ENCODE data around the gene SLC22A4. TPM values are rescaled to one million over a fixed set of nuclear protein-coding genes. Genes with fewer than 3 reads are reported as not detected.

SLC22A4 gene
- total RNA-seq, 1 experiment from 2014 or later: 1.5 TPM

DNA sequence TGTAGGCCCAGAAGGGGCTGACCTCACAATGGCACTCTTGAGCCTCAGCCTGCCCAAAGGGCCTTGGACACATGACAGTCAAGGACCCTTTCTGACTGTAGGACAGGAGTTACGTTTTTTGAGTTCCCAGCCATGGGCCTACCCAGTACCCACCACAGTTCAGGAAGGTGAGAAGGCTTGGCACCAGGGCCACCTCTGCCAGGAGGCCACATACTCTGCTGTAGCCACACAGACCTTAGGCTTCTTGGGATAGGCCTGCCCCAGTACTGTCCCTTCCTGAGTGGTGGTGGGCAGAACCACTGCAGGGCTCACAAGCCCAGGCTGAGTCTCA, 23.9 kb upstream of the SLC22A4 start:
- in situ Hi-C loops (cut with HindIII; ENCODE audit: low pct_unique_long_range_greater_than_20kb, low sequenced_read_pairs): no loop called here
- BruUV-seq (replicated peaks): no TSS peak
- H3K9me3 ChIP-seq (ENCODE audit: control insufficient read depth, insufficient read depth, low read depth, low read length): no peaks in the 10 kb centered on the region
- H3K27me3 ChIP-seq (ENCODE audit: control insufficient read depth, insufficient read depth, low read length): no peaks in the 10 kb centered on the region
- ChIA-PET POLR2A (no interaction called here), CTCF (no interaction called here)
- no peak overlapping the region for H3K27ac ChIP-seq (ENCODE audit: low read length)
- DNase-seq (ENCODE audit: low read depth, low spot score): no peak
- H3K4me1 ChIP-seq (ENCODE audit: control insufficient read depth, insufficient read depth, low read length): peaks cover 6% of the 10 kb centered on the region
- intact Hi-C loops (cut with micrococcal nuclease; ENCODE audit: unreplicated experiment): no loop called here
- ATAC-seq: no peak
- no peak overlapping the region for H3K4me3 ChIP-seq (ENCODE audit: low read depth in 2 of 2, low read length in 2 of 2)
- TF ChIP-seq, protein P1, sequence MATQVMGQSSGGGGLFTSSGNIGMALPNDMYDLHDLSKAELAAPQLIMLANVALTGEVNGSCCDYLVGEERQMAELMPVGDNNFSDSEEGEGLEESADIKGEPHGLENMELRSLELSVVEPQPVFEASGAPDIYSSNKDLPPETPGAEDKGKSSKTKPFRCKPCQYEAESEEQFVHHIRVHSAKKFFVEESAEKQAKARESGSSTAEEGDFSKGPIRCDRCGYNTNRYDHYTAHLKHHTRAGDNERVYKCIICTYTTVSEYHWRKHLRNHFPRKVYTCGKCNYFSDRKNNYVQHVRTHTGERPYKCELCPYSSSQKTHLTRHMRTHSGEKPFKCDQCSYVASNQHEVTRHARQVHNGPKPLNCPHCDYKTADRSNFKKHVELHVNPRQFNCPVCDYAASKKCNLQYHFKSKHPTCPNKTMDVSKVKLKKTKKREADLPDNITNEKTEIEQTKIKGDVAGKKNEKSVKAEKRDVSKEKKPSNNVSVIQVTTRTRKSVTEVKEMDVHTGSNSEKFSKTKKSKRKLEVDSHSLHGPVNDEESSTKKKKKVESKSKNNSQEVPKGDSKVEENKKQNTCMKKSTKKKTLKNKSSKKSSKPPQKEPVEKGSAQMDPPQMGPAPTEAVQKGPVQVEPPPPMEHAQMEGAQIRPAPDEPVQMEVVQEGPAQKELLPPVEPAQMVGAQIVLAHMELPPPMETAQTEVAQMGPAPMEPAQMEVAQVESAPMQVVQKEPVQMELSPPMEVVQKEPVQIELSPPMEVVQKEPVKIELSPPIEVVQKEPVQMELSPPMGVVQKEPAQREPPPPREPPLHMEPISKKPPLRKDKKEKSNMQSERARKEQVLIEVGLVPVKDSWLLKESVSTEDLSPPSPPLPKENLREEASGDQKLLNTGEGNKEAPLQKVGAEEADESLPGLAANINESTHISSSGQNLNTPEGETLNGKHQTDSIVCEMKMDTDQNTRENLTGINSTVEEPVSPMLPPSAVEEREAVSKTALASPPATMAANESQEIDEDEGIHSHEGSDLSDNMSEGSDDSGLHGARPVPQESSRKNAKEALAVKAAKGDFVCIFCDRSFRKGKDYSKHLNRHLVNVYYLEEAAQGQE (IDR thresholded peaks at IDR 0.05; ENCODE audit: insufficient read depth in 1 of 2, low read depth in 2 of 2, low read length in 1 of 2): no peak
- TF ChIP-seq SIN3A (IDR thresholded peaks at IDR 0.05; ENCODE audit: borderline replicate concordance, insufficient read depth, low read depth, low read length) (no peak), TCF7L2 (IDR thresholded peaks at IDR 0.05; ENCODE audit: low read depth, low read length) (no peak), POLR2AphosphoS5 (IDR thresholded peaks at IDR 0.05; ENCODE audit: low read depth, low read length) (no peak)
- TF ChIP-seq, protein P2, sequence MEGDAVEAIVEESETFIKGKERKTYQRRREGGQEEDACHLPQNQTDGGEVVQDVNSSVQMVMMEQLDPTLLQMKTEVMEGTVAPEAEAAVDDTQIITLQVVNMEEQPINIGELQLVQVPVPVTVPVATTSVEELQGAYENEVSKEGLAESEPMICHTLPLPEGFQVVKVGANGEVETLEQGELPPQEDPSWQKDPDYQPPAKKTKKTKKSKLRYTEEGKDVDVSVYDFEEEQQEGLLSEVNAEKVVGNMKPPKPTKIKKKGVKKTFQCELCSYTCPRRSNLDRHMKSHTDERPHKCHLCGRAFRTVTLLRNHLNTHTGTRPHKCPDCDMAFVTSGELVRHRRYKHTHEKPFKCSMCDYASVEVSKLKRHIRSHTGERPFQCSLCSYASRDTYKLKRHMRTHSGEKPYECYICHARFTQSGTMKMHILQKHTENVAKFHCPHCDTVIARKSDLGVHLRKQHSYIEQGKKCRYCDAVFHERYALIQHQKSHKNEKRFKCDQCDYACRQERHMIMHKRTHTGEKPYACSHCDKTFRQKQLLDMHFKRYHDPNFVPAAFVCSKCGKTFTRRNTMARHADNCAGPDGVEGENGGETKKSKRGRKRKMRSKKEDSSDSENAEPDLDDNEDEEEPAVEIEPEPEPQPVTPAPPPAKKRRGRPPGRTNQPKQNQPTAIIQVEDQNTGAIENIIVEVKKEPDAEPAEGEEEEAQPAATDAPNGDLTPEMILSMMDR (IDR thresholded peaks at IDR 0.05): no peak
- no peaks in the 10 kb centered on the region for H3K36me3 ChIP-seq (ENCODE audit: control insufficient read depth, insufficient read depth, low read length)

DNA sequence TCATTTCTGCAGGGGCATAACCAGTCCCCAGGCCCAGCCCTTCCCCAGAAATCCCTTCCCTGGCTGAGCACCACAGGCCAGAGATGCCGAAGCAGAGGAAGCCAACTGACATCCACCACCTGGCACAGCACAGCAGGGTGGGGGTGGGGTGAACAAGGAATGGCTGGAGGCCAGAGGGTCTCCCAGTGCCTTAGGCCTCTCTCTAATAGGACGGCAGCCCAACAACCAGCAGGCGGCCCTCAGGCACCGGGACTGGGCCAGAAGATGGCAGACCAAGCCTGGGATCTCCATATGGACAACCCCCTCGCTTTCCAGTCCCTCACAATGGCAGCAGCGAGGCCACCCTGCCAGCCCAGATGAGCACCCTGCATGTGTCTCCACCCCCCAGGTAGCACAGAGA, 23.5 kb upstream of the SLC22A4 start:
- intact Hi-C loops (cut with micrococcal nuclease; ENCODE audit: unreplicated experiment): no loop called here
- CTCF ChIA-PET: no interaction called here

More for the DNA sequence above, 23.5 kb upstream of the SLC22A4 start:
- H3K4me3 ChIP-seq (ENCODE audit: low read depth in 2 of 2, low read length in 2 of 2): no peak overlapping the region
- peaks cover 6% of the 10 kb centered on the region for H3K4me1 ChIP-seq (ENCODE audit: control insufficient read depth, insufficient read depth, low read length)
- no peak for DNase-seq (ENCODE audit: low read depth, low spot score)
- TF ChIP-seq, protein P1 (IDR thresholded peaks at IDR 0.05; ENCODE audit: insufficient read depth in 1 of 2, low read depth in 2 of 2, low read length in 1 of 2): no peak
- TF ChIP-seq, protein P2 (IDR thresholded peaks at IDR 0.05): no peak
- TF ChIP-seq POLR2AphosphoS5 (IDR thresholded peaks at IDR 0.05; ENCODE audit: low read depth, low read length) (no peak), SIN3A (IDR thresholded peaks at IDR 0.05; ENCODE audit: borderline replicate concordance, insufficient read depth, low read depth, low read length) (no peak), TCF7L2 (IDR thresholded peaks at IDR 0.05; ENCODE audit: low read depth, low read length) (no peak)
- no peaks in the 10 kb centered on the region for H3K27me3 ChIP-seq (ENCODE audit: control insufficient read depth, insufficient read depth, low read length)
- no peaks in the 10 kb centered on the region for H3K9me3 ChIP-seq (ENCODE audit: control insufficient read depth, insufficient read depth, low read depth, low read length)
- no peak overlapping the region for H3K27ac ChIP-seq (ENCODE audit: low read length)
- POLR2A ChIA-PET: no interaction called here
- in situ Hi-C loops (cut with HindIII; ENCODE audit: low pct_unique_long_range_greater_than_20kb, low sequenced_read_pairs): no loop called here
- no peaks in the 10 kb centered on the region for H3K36me3 ChIP-seq (ENCODE audit: control insufficient read depth, insufficient read depth, low read length)
- BruUV-seq (replicated peaks): no TSS peak
- no peak for ATAC-seq

Measured in Panc1 (cell line).